ENCODE measurements around the gene CAMSAP1.
"Not testable (repeated sequence)": the region's sequence is repeated elsewhere in the genome, so short reads cannot be mapped to it uniquely, and the experiment has no call there.

GRCh38 chr9:135911233-135911632 lies 3.9 kb upstream of the CAMSAP1 start:
- TF ChIP-seq, protein P1, sequence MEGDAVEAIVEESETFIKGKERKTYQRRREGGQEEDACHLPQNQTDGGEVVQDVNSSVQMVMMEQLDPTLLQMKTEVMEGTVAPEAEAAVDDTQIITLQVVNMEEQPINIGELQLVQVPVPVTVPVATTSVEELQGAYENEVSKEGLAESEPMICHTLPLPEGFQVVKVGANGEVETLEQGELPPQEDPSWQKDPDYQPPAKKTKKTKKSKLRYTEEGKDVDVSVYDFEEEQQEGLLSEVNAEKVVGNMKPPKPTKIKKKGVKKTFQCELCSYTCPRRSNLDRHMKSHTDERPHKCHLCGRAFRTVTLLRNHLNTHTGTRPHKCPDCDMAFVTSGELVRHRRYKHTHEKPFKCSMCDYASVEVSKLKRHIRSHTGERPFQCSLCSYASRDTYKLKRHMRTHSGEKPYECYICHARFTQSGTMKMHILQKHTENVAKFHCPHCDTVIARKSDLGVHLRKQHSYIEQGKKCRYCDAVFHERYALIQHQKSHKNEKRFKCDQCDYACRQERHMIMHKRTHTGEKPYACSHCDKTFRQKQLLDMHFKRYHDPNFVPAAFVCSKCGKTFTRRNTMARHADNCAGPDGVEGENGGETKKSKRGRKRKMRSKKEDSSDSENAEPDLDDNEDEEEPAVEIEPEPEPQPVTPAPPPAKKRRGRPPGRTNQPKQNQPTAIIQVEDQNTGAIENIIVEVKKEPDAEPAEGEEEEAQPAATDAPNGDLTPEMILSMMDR (IDR thresholded peaks at IDR 0.05; ENCODE audit: poor library complexity, severe bottlenecking) = not testable (repeated sequence)
- TF ChIP-seq RAD21 (conservative IDR thresholded peaks at IDR 0.05) = not testable (repeated sequence)

All from neural cell (in vitro differentiated cells).